ENCODE measurements around the gene LGALS13. TPM values are rescaled to one million over a fixed set of nuclear protein-coding genes. Genes with fewer than 3 reads are reported as not detected.

LGALS13 gene
- total and polyA plus RNA-seq, 8 donors, result not detected

DNA sequence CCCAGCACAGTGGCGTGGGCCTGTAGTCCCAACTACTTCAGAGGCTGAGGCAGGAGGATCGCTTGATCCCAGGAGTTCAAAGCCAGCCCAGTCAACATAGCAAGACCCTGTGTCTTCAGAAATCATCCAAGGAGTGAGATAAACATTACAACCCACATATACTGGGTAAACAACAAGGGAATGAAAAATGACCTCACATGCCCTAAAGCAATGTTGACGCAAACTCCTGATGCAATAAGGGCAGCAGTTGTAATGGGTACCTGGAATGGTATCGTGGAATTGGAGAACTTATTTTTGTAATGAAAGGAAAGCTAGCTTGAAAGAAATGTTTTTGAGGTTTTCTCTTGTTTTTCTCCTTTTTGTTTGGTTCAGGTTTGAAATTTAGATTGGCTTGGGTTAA is 28.9 kb downstream of the LGALS13 start:
- WGBS, 5 donors, result 56 to 68% (median 66%) methylated on average over 4 of the region's 4 CpGs
- H3K9me3 ChIP-seq, result peaks cover 0 to 6% (median 3%) of the 10 kb centered on the region in 4 donors
- no peak overlapping the region for H3K4me3 ChIP-seq
- no peak overlapping the region for H3K27ac ChIP-seq
- DNase-seq, result no peak
- H3K27me3 ChIP-seq, result peaks cover 0 to 3% (median 0%) of the 10 kb centered on the region in 3 donors
- TF ChIP-seq EP300 (IDR thresholded peaks at IDR 0.05), result no peak
- TF ChIP-seq, protein P1, sequence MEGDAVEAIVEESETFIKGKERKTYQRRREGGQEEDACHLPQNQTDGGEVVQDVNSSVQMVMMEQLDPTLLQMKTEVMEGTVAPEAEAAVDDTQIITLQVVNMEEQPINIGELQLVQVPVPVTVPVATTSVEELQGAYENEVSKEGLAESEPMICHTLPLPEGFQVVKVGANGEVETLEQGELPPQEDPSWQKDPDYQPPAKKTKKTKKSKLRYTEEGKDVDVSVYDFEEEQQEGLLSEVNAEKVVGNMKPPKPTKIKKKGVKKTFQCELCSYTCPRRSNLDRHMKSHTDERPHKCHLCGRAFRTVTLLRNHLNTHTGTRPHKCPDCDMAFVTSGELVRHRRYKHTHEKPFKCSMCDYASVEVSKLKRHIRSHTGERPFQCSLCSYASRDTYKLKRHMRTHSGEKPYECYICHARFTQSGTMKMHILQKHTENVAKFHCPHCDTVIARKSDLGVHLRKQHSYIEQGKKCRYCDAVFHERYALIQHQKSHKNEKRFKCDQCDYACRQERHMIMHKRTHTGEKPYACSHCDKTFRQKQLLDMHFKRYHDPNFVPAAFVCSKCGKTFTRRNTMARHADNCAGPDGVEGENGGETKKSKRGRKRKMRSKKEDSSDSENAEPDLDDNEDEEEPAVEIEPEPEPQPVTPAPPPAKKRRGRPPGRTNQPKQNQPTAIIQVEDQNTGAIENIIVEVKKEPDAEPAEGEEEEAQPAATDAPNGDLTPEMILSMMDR (IDR thresholded peaks at IDR 0.05), result no peak
- no peak for TF ChIP-seq POLR2AphosphoS5 (IDR thresholded peaks at IDR 0.05)
- no peak for TF ChIP-seq POLR2A (IDR thresholded peaks at IDR 0.05)
- intact Hi-C loops (cut with DNase I; ENCODE audit: low total_unique reads), result no loop called here
- H3K36me3 ChIP-seq, result no peaks in the 10 kb centered on the region
- H3K4me1 ChIP-seq, result no peaks in the 10 kb centered on the region

DNA sequence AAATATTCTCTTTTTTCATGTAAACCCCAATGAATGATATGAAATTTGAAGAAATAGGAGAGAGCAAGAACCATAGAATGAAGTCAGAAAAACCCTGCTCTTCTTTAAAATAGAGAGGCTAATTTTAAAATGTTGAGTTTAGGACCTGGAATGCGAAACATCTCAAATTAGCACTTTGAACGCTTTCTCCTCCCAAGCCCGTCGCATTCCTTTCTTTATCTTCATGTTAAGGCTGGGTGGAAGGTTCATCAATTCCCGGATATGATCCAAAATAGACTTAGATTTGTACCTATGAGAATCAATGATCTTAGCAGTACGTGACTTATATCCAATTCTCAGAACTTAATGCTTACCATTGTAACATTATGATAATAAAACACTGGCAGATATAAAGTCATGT is 29.3 kb downstream of the LGALS13 start:
- DNase-seq, result no peak
- H3K27ac ChIP-seq, result no peak overlapping the region
- H3K36me3 ChIP-seq, result no peaks in the 10 kb centered on the region
- intact Hi-C loops (cut with DNase I; ENCODE audit: low total_unique reads), result no loop called here
- H3K9me3 ChIP-seq, result peaks cover 0 to 8% (median 5%) of the 10 kb centered on the region in 4 donors
- H3K27me3 ChIP-seq, result peaks cover 0 to 3% (median 0%) of the 10 kb centered on the region in 3 donors
- no peak overlapping the region for H3K4me3 ChIP-seq
- 56 to 68% (median 65%) methylated on average over 6 of the region's 6 CpGs for WGBS, 5 donors
- H3K4me1 ChIP-seq, result no peaks in the 10 kb centered on the region
- TF ChIP-seq EP300 (IDR thresholded peaks at IDR 0.05) (no peak), POLR2AphosphoS5 (IDR thresholded peaks at IDR 0.05) (no peak), POLR2A (IDR thresholded peaks at IDR 0.05) (no peak)
- TF ChIP-seq, protein P1 (IDR thresholded peaks at IDR 0.05), result no peak

DNA sequence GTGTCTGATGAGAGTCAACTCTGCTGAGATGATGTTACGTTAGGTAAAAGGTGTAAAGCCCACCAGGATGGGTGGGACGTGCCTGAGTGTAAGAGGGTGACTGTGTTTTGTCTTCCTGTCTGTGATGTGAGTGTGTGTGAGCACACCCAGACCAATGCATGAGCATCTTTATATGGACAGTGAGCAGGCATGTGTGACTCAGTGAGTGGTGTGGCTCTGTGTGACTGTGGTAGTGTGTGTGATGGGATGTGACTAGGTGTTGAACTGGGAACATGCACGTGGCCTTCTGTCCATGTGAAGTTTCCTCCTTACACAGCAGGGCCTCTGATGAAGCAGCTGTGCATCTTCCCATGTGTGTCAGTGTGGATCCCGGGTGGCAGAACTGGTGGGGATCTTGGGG is 35.6 kb downstream of the LGALS13 start:
- TF ChIP-seq EP300 (IDR thresholded peaks at IDR 0.05) (no peak), POLR2A (IDR thresholded peaks at IDR 0.05) (no peak), POLR2AphosphoS5 (IDR thresholded peaks at IDR 0.05) (no peak)
- TF ChIP-seq, protein P1 (IDR thresholded peaks at IDR 0.05), result no peak
- H3K9me3 ChIP-seq, result peaks cover 0 to 8% (median 5%) of the 10 kb centered on the region in 4 donors
- H3K36me3 ChIP-seq, result no peaks in the 10 kb centered on the region
- no peaks in the 10 kb centered on the region for H3K4me1 ChIP-seq
- H3K4me3 ChIP-seq, result no peak overlapping the region
- 49 to 68% (median 54%) methylated on average over 4 of the region's 4 CpGs for WGBS, 5 donors
- intact Hi-C loops (cut with DNase I; ENCODE audit: low total_unique reads), result no loop called here
- no peak overlapping the region for H3K27ac ChIP-seq
- DNase-seq, result no peak
- peaks cover 0 to 26% (median 4%) of the 10 kb centered on the region in 3 donors for H3K27me3 ChIP-seq

DNA sequence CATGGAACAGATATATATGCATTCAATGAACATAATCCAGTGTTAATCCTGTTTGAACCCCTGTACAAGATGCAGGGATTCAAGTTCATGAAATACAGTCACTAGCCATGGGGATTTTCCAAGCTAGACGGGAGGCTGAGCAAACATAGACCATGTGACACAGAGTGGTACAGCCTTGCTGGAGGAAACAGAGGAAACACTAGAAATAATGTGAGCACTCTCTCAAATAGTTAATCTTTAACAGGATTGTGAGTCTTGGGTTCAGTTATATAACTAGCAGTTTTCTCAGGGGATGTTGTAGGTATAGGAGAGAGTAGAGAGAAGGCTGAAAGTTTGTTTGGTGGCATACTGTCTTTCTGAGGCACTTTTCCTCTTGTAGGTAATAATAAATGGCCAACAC is 39.4 kb downstream of the LGALS13 start:
- Histone ChIP-seq H3K4me3 (no peak overlapping the region), H3K27me3 (peaks cover 0 to 38% (median 4%) of the 10 kb centered on the region in 3 donors), H3K9me3 (no peaks in the 10 kb centered on the region), H3K36me3 (no peaks in the 10 kb centered on the region), H3K4me1 (no peaks in the 10 kb centered on the region), H3K27ac (no peak overlapping the region)
- 5 to 21% (median 11%) methylated on average over 1 of the region's 1 CpG for WGBS, 5 donors
- peak in 1 of 2 donors; percentile 25 for DNase-seq
- TF ChIP-seq, protein P1 (IDR thresholded peaks at IDR 0.05), result no peak
- TF ChIP-seq POLR2A (IDR thresholded peaks at IDR 0.05), result no peak
- intact Hi-C loops (cut with DNase I; ENCODE audit: low total_unique reads), result no loop called here

Data from stomach (tissue), 9 donors.